ENCODE results near the gene CFAP77.

CFAP77 gene

GRCh38 chr9:132556235-132556634 lies 146.2 kb downstream of the CFAP77 start:
- CTCF ChIA-PET = no interaction called here
- POLR2A ChIA-PET = no interaction called here

GRCh38 chr9:132556714-132557113 lies 146.7 kb downstream of the CFAP77 start:
- ChIA-PET CTCF (interaction anchor here (1.8 kb wide), 1 partner anchor 18 kb away, joined by 5 read pairs; no protein-coding TSS in a partner anchor), POLR2A (no interaction called here)
- no peak for DNase-seq (ENCODE audit: low read depth, low spot score)
- H3K4me3 ChIP-seq (ENCODE audit: low read depth, low read length) = no peak overlapping the region
- no peak for TF ChIP-seq CTCF (IDR thresholded peaks at IDR 0.05; ENCODE audit: insufficient read depth, low read length, missing control alignments)

More at GRCh38 chr9:132556235-132556634, 146.2 kb downstream of the CFAP77 start:
- H3K4me3 ChIP-seq (ENCODE audit: low read depth, low read length) = no peak overlapping the region
- no peak for TF ChIP-seq CTCF (IDR thresholded peaks at IDR 0.05; ENCODE audit: insufficient read depth, low read length, missing control alignments)
- no peak for DNase-seq (ENCODE audit: low read depth, low spot score)

GRCh38 chr9:132557159-132557558 lies 147.1 kb downstream of the CFAP77 start:
- ChIA-PET POLR2A (no interaction called here), CTCF (interaction anchor here (1.8 kb wide), 1 partner anchor 18 kb away, joined by 5 read pairs; no protein-coding TSS in a partner anchor)
- TF ChIP-seq CTCF (IDR thresholded peaks at IDR 0.05; ENCODE audit: insufficient read depth, low read length, missing control alignments) = no peak
- DNase-seq (ENCODE audit: low read depth, low spot score) = no peak
- no peak overlapping the region for H3K4me3 ChIP-seq (ENCODE audit: low read depth, low read length)

GRCh38 chr9:132559711-132560110 lies 149.7 kb downstream of the CFAP77 start:
- no peak for TF ChIP-seq CTCF (IDR thresholded peaks at IDR 0.05; ENCODE audit: insufficient read depth, low read length, missing control alignments)
- H3K4me3 ChIP-seq (ENCODE audit: low read depth, low read length) = no peak overlapping the region
- CTCF ChIA-PET = no interaction called here
- POLR2A ChIA-PET = no interaction called here
- no peak for DNase-seq (ENCODE audit: low read depth, low spot score)

GRCh38 chr9:132560616-132561202 lies 150.7 kb downstream of the CFAP77 start:
- TF ChIP-seq CTCF (IDR thresholded peaks at IDR 0.05; ENCODE audit: insufficient read depth, low read length, missing control alignments) = no peak
- POLR2A ChIA-PET = no interaction called here
- CTCF ChIA-PET = interaction anchor here (0.7 to 1.7 kb wide), 4 partner anchors 9 to 53 kb away, joined by 3 to 7 read pairs (median 4); no protein-coding TSS in a partner anchor
- no peak overlapping the region for H3K4me3 ChIP-seq (ENCODE audit: low read depth, low read length)
- DNase-seq (ENCODE audit: low read depth, low spot score) = no peak

GRCh38 chr9:132562306-132562573 lies 152.2 kb downstream of the CFAP77 start:
- TF ChIP-seq CTCF (IDR thresholded peaks at IDR 0.05; ENCODE audit: insufficient read depth, low read length, missing control alignments) = no peak
- no peak for DNase-seq (ENCODE audit: low read depth, low spot score)
- H3K4me3 ChIP-seq (ENCODE audit: low read depth, low read length) = no peak overlapping the region
- ChIA-PET CTCF (interaction anchor here (1.7 kb wide), 1 partner anchor 8 kb away, joined by 5 read pairs; no protein-coding TSS in a partner anchor), POLR2A (interaction anchor here (0.6 kb wide), 1 partner anchor 88 kb away, joined by 3 read pairs; no protein-coding TSS in a partner anchor)

Data from AG04449 (cell line).